GM23338 (cell line): ENCODE data around the gene MIER2. TPM values are rescaled to one million over a fixed set of nuclear protein-coding genes. Genes with fewer than 3 reads are reported as not detected.

Experiments
- ATAC-seq: fragments of 200-7000 bp; cut with Tn5 transposase; 3 replicates; pipeline ENCODE4 v1.9.1; 2020
- DNase-seq: peaks from one replicate; pipeline ENCODE4 v3.0.0-alpha.2; 2015; ENCODE audit warnings: low spot score
- H2AFZ ChIP-seq: fragments of 200-600 bp; sonication (generic); 2 replicates; pipeline ENCODE4 v1.8.0; 2016; ENCODE audit warnings: antibody characterized with exemption, mild to moderate bottlenecking, moderate library complexity
- H3F3A ChIP-seq: fragments of 200-600 bp; sonication (generic); replicated peaks from 2 replicates; pipeline ENCODE4 v1.8.0; 2017; ENCODE audit warnings: antibody characterized with exemption, mixed run types, low read depth
- H3K27ac ChIP-seq: fragments of 200-600 bp; sonication (generic); 2 replicates; pipeline ENCODE4 v1.6.1; 2016; ENCODE audit warnings: low read depth
- H3K27me3 ChIP-seq: fragments of 200-600 bp; sonication (generic); 2 replicates; pipeline ENCODE4 v1.8.0; 2016; ENCODE audit warnings: mild to moderate bottlenecking, mixed run types, moderate library complexity; ENCODE audit not compliant: insufficient read depth
- H3K36me3 ChIP-seq: fragments of 200-600 bp; sonication (generic); 2 replicates; pipeline ENCODE4 v1.8.0; 2016; ENCODE audit warnings: mild to moderate bottlenecking; ENCODE audit not compliant: insufficient read depth
- H3K4me1 ChIP-seq: fragments of 200-600 bp; sonication (generic); 2 replicates; pipeline ENCODE4 v1.8.0; 2016; ENCODE audit warnings: mild to moderate bottlenecking, moderate library complexity; ENCODE audit not compliant: insufficient read depth
- H3K4me2 ChIP-seq: fragments of 200-600 bp; sonication (generic); 2 replicates; pipeline ENCODE4 v1.7.1; 2017; ENCODE audit warnings: mixed run types
- H3K4me3 ChIP-seq: fragments of 200-600 bp; sonication (generic); 2 replicates; pipeline ENCODE4 v1.6.1; 2016; ENCODE audit warnings: mixed run types
- H3K79me2 ChIP-seq: fragments of 200-600 bp; sonication (generic); replicated peaks from 2 replicates; pipeline ENCODE4 v1.8.0; 2017; ENCODE audit warnings: mild to moderate bottlenecking; ENCODE audit not compliant: insufficient read depth
- H3K9me2 ChIP-seq: fragments of 200-600 bp; sonication (generic); 2 replicates; pipeline ENCODE4 v1.8.0; 2017; ENCODE audit not compliant: insufficient read depth
- H4K20me1 ChIP-seq: fragments of 200-600 bp; sonication (generic); replicated peaks from 2 replicates; pipeline ENCODE4 v1.8.0; 2017; ENCODE audit warnings: mild to moderate bottlenecking; ENCODE audit not compliant: insufficient read depth
- H3K27ac Mint-ChIP-seq: 2 replicates; pipeline ENCODE4 v1.8.0; 2020; ENCODE audit warnings: inconsistent platforms, mild to moderate bottlenecking, moderate library complexity, mixed read lengths
- H3K27me3 Mint-ChIP-seq: 3 replicates; pipeline ENCODE4 v1.8.0; 2022; ENCODE audit warnings: low read depth, mild to moderate bottlenecking, moderate library complexity, mixed read lengths, inconsistent platforms; ENCODE audit not compliant: insufficient read depth, poor library complexity
- H3K36me3 Mint-ChIP-seq: 3 replicates; pipeline ENCODE4 v1.8.0; 2021; ENCODE audit warnings: low read depth, mild to moderate bottlenecking, inconsistent platforms, moderate library complexity, mixed read lengths
- H3K4me1 Mint-ChIP-seq: 3 replicates; pipeline ENCODE4 v1.8.0; 2020; ENCODE audit warnings: mild to moderate bottlenecking, inconsistent platforms, mixed read lengths
- H3K4me3 Mint-ChIP-seq: 3 replicates; pipeline ENCODE4 v1.8.0; 2021; ENCODE audit warnings: moderate library complexity, mild to moderate bottlenecking, inconsistent platforms, mixed read lengths
- H3K9me3 Mint-ChIP-seq: 3 replicates; pipeline ENCODE4 v1.8.0; 2020; ENCODE audit warnings: moderate library complexity, mild to moderate bottlenecking, inconsistent platforms, mixed read lengths
- CREB1 ChIP-seq: fragments of 250-450 bp; sonication (Bioruptor Pico); IDR thresholded peaks from 2 replicates; pipeline ENCODE4 v1.5.0; 2020; ENCODE audit warnings: low read depth, mild to moderate bottlenecking, moderate library complexity
- EZH2phosphoT487 ChIP-seq: fragments of 200-600 bp; sonication (generic); IDR thresholded peaks from one replicate; pipeline ENCODE4 v1.8.1; 2018; ENCODE audit warnings: antibody characterized with exemption; ENCODE audit not compliant: unreplicated experiment
- JUNB ChIP-seq: IDR thresholded peaks from one replicate; pipeline ENCODE4 v1.6.1; 2016; ENCODE audit warnings: antibody characterized with exemption; ENCODE audit not compliant: unreplicated experiment
- NANOG ChIP-seq: IDR thresholded peaks from 2 replicates; pipeline ENCODE4 v1.6.1; 2016; ENCODE audit warnings: antibody characterized with exemption, borderline replicate concordance
- POLR2AphosphoS5 ChIP-seq: IDR thresholded peaks from 2 replicates; pipeline ENCODE4 v1.6.1; 2016; ENCODE audit warnings: antibody characterized with exemption, low read depth
- STAT1 ChIP-seq: IDR thresholded peaks from one replicate; pipeline ENCODE4 v1.6.1; 2016; ENCODE audit warnings: antibody characterized with exemption; ENCODE audit not compliant: unreplicated experiment
- ZNF114 ChIP-seq: fragments of 250-450 bp; sonication (Bioruptor Pico); IDR thresholded peaks from 2 replicates; pipeline ENCODE4 v1.5.0; 2020; ENCODE audit warnings: mild to moderate bottlenecking, moderate library complexity
- ZNF331 ChIP-seq: fragments of 250-450 bp; sonication (Bioruptor Pico); IDR thresholded peaks from 2 replicates; pipeline ENCODE4 v1.5.0; 2020; ENCODE audit warnings: low read depth, mild to moderate bottlenecking, moderate library complexity
- polyA plus RNA-seq: library from polyadenylated mRNA; unstranded; fragments of >200 nt; fragmentation: Nextera tagmentation; extraction: Ambion mirVana; gene quantifications from 2 replicates; pipeline ENCODE4 v1.2.1, GENCODE V29; 2016
- total RNA-seq: library from RNA; depleted of rRNA; stranded (reverse); fragments of >200 nt; shearing (Covaris generic); gene quantifications from 2 replicates; pipeline ENCODE4 v1.2.3, GENCODE V29; 2014
- TF ChIP-seq, protein P1 (sequence below): IDR thresholded peaks from one replicate; pipeline ENCODE4 v1.6.1; 2018; ENCODE audit warnings: antibody characterized with exemption; ENCODE audit not compliant: unreplicated experiment
- TF ChIP-seq, protein P2 (sequence below), 2 experiments: fragments of 200-600 bp in 1 of 2; sonication (generic) in 1 of 2; conservative IDR thresholded peaks; 2 replicates each; pipeline versions ENCODE4 v1.5.1 to v1.6.1; 2016 to 2017; ENCODE audit warnings: antibody characterized with exemption in 2 of 2, low read depth in 2 of 2, mild to moderate bottlenecking in 2 of 2, moderate library complexity in 1 of 2

The MIER2 gene
- total and polyA plus RNA-seq, 2 experiments from 2014 or later = 30.2 to 37.9 TPM

GRCh38 chr19:375395-376110 is 31.0 kb upstream of the MIER2 start:
- TF ChIP-seq, protein P1, sequence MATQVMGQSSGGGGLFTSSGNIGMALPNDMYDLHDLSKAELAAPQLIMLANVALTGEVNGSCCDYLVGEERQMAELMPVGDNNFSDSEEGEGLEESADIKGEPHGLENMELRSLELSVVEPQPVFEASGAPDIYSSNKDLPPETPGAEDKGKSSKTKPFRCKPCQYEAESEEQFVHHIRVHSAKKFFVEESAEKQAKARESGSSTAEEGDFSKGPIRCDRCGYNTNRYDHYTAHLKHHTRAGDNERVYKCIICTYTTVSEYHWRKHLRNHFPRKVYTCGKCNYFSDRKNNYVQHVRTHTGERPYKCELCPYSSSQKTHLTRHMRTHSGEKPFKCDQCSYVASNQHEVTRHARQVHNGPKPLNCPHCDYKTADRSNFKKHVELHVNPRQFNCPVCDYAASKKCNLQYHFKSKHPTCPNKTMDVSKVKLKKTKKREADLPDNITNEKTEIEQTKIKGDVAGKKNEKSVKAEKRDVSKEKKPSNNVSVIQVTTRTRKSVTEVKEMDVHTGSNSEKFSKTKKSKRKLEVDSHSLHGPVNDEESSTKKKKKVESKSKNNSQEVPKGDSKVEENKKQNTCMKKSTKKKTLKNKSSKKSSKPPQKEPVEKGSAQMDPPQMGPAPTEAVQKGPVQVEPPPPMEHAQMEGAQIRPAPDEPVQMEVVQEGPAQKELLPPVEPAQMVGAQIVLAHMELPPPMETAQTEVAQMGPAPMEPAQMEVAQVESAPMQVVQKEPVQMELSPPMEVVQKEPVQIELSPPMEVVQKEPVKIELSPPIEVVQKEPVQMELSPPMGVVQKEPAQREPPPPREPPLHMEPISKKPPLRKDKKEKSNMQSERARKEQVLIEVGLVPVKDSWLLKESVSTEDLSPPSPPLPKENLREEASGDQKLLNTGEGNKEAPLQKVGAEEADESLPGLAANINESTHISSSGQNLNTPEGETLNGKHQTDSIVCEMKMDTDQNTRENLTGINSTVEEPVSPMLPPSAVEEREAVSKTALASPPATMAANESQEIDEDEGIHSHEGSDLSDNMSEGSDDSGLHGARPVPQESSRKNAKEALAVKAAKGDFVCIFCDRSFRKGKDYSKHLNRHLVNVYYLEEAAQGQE = no peak
- no peak for TF ChIP-seq NANOG
- TF ChIP-seq, protein P2, sequence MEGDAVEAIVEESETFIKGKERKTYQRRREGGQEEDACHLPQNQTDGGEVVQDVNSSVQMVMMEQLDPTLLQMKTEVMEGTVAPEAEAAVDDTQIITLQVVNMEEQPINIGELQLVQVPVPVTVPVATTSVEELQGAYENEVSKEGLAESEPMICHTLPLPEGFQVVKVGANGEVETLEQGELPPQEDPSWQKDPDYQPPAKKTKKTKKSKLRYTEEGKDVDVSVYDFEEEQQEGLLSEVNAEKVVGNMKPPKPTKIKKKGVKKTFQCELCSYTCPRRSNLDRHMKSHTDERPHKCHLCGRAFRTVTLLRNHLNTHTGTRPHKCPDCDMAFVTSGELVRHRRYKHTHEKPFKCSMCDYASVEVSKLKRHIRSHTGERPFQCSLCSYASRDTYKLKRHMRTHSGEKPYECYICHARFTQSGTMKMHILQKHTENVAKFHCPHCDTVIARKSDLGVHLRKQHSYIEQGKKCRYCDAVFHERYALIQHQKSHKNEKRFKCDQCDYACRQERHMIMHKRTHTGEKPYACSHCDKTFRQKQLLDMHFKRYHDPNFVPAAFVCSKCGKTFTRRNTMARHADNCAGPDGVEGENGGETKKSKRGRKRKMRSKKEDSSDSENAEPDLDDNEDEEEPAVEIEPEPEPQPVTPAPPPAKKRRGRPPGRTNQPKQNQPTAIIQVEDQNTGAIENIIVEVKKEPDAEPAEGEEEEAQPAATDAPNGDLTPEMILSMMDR (conservative IDR thresholded peaks at IDR 0.05; ENCODE audit: low read depth in 2 of 2) = no peak
- TF ChIP-seq JUNB = no peak
- no peak for TF ChIP-seq ZNF114 (CRISPR knock-in tag)
- no peak for TF ChIP-seq POLR2AphosphoS5
- no peak for TF ChIP-seq ZNF331 (CRISPR knock-in tag)
- no peaks in the 10 kb centered on the region for H4K20me1 ChIP-seq

GRCh38 chr19:374886-375235 is 30.3 kb upstream of the MIER2 start:
- peak overlapping the region; percentile 83 for H2AFZ ChIP-seq
- no peak overlapping the region for H3K4me2 ChIP-seq
- H3K4me1 ChIP-seq = no peaks in the 10 kb centered on the region
- no peaks in the 10 kb centered on the region for H3K9me2 ChIP-seq
- no peaks in the 10 kb centered on the region for H4K20me1 ChIP-seq
- no peak overlapping the region for H3K4me3 Mint-ChIP-seq
- DNase-seq (peak; percentile 32), ATAC-seq (peak; percentile 23)
- H3K9me3 Mint-ChIP-seq = peaks cover 6% of the 10 kb centered on the region
- no peaks in the 10 kb centered on the region for H3K79me2 ChIP-seq
- H3F3A ChIP-seq = no peaks in the 10 kb centered on the region
- peaks cover 3% of the 10 kb centered on the region; the same call in 1 of the 3 replicates for H3K36me3 Mint-ChIP-seq
- no peaks in the 10 kb centered on the region for H3K27me3 ChIP-seq
- H3K4me3 ChIP-seq = no peak overlapping the region
- no peak overlapping the region for H3K27ac Mint-ChIP-seq
- no peak overlapping the region for H3K27ac ChIP-seq
- no peaks in the 10 kb centered on the region for H3K4me1 Mint-ChIP-seq
- H3K27me3 Mint-ChIP-seq = peaks cover 12% of the 10 kb centered on the region
- H3K36me3 ChIP-seq = no peaks in the 10 kb centered on the region
- TF ChIP-seq, protein P2 (conservative IDR thresholded peaks at IDR 0.05; ENCODE audit: low read depth in 2 of 2) = no peak
- TF ChIP-seq STAT1 (no peak), NANOG (no peak), JUNB (no peak), EZH2phosphoT487 (no peak), ZNF114 (CRISPR knock-in tag) (no peak), POLR2AphosphoS5 (no peak), ZNF331 (CRISPR knock-in tag) (no peak), CREB1 (no peak)
- TF ChIP-seq, protein P1 = no peak

More at GRCh38 chr19:375395-376110, 31.0 kb upstream of the MIER2 start:
- Histone ChIP-seq H3K27ac (no peak overlapping the region), H3F3A (no peaks in the 10 kb centered on the region), H3K9me2 (no peaks in the 10 kb centered on the region), H2AFZ (peak overlapping the region; percentile 83), H3K27me3 (no peaks in the 10 kb centered on the region), H3K4me1 (no peaks in the 10 kb centered on the region), H3K4me2 (no peak overlapping the region), H3K36me3 (no peaks in the 10 kb centered on the region), H3K4me3 (no peak overlapping the region), H3K79me2 (no peaks in the 10 kb centered on the region)
- Mint-ChIP-seq H3K27me3 (peaks cover 15% of the 10 kb centered on the region), H3K4me3 (no peak overlapping the region), H3K36me3 (peaks cover 2% of the 10 kb centered on the region; the same call in 1 of the 3 replicates), H3K4me1 (no peaks in the 10 kb centered on the region), H3K9me3 (peaks cover 12% of the 10 kb centered on the region), H3K27ac (no peak overlapping the region)
- DNase-seq = no peak
- ATAC-seq = peak; percentile 40
